ENCODE results near the gene ACKR3. TPM values are rescaled to one million over a fixed set of nuclear protein-coding genes. Genes with fewer than 3 reads are reported as not detected.

ACKR3 gene
- polyA plus RNA-seq, 1 donor from 2014 or later: 1.7 TPM

- Histone ChIP-seq H3K9me3 (ENCODE audit: low read length) (no peaks in the 10 kb centered on the region), H3K9ac (ENCODE audit: low read length) (no peak overlapping the region), H3K79me2 (replicated peaks; ENCODE audit: insufficient read depth, low read length) (peaks cover 61% of the 10 kb centered on the region), H3K4me3 (ENCODE audit: low read length) (no peak overlapping the region), H3K9me2 (ENCODE audit: insufficient read depth, low read length) (no peaks in the 10 kb centered on the region), H3F3A (ENCODE audit: insufficient read depth, low read length, poor library complexity, severe bottlenecking) (no peaks in the 10 kb centered on the region), H2AFZ (ENCODE audit: low read depth, low read length) (no peak overlapping the region), H4K20me1 (ENCODE audit: insufficient read depth) (no peaks in the 10 kb centered on the region), H3K27ac (ENCODE audit: low read length) (no peak overlapping the region), H3K4me2 (ENCODE audit: low read length) (no peak overlapping the region), H3K27me3 (ENCODE audit: insufficient read depth, low read depth, low read length) (peaks cover 8% of the 10 kb centered on the region), H3K36me3 (ENCODE audit: insufficient read depth, low read length) (no peaks in the 10 kb centered on the region)
- no peak for TF ChIP-seq SMC3 (conservative IDR thresholded peaks at IDR 0.05; ENCODE audit: poor library complexity)
- no peak for TF ChIP-seq EP300 (conservative IDR thresholded peaks at IDR 0.05; ENCODE audit: poor library complexity, severe bottlenecking)
- no peak for TF ChIP-seq TAF1 (IDR thresholded peaks at IDR 0.05; ENCODE audit: low read depth)
- no peak for TF ChIP-seq CTCF (IDR thresholded peaks at IDR 0.05; ENCODE audit: poor library complexity, severe bottlenecking)
- TF ChIP-seq POLR2AphosphoS5 (IDR thresholded peaks at IDR 0.05): no peak
- no peak for TF ChIP-seq REST (IDR thresholded peaks at IDR 0.05; ENCODE audit: borderline replicate concordance)
Observed at GRCh38 chr2:236573066-236573929, 3.7 kb downstream of the ACKR3 start.

- Histone ChIP-seq H3K9me3 (ENCODE audit: low read length) (no peaks in the 10 kb centered on the region), H4K20me1 (ENCODE audit: insufficient read depth) (no peaks in the 10 kb centered on the region), H3K27ac (ENCODE audit: low read length) (no peak overlapping the region), H2AFZ (ENCODE audit: low read depth, low read length) (no peak overlapping the region), H3K79me2 (replicated peaks; ENCODE audit: insufficient read depth, low read length) (peaks cover 61% of the 10 kb centered on the region), H3K4me2 (ENCODE audit: low read length) (no peak overlapping the region), H3K4me3 (ENCODE audit: low read length) (no peak overlapping the region), H3F3A (ENCODE audit: insufficient read depth, low read length, poor library complexity, severe bottlenecking) (no peaks in the 10 kb centered on the region), H3K9me2 (ENCODE audit: insufficient read depth, low read length) (no peaks in the 10 kb centered on the region), H3K36me3 (ENCODE audit: insufficient read depth, low read length) (no peaks in the 10 kb centered on the region), H3K27me3 (ENCODE audit: insufficient read depth, low read depth, low read length) (peaks cover 1% of the 10 kb centered on the region), H3K9ac (ENCODE audit: low read length) (no peak overlapping the region)
- TF ChIP-seq SMC3 (conservative IDR thresholded peaks at IDR 0.05; ENCODE audit: poor library complexity) (no peak), MXI1 (conservative IDR thresholded peaks at IDR 0.05; ENCODE audit: poor library complexity, severe bottlenecking) (no peak), EP300 (conservative IDR thresholded peaks at IDR 0.05; ENCODE audit: poor library complexity, severe bottlenecking) (no peak), TAF1 (IDR thresholded peaks at IDR 0.05; ENCODE audit: low read depth) (no peak), POLR2AphosphoS5 (IDR thresholded peaks at IDR 0.05) (no peak), CTCF (IDR thresholded peaks at IDR 0.05; ENCODE audit: poor library complexity, severe bottlenecking) (no peak)
Observed at GRCh38 chr2:236574000-236574399, 4.4 kb downstream of the ACKR3 start.
